ENCODE measurements around the gene ZNF473.

ZNF473 gene

DNA sequence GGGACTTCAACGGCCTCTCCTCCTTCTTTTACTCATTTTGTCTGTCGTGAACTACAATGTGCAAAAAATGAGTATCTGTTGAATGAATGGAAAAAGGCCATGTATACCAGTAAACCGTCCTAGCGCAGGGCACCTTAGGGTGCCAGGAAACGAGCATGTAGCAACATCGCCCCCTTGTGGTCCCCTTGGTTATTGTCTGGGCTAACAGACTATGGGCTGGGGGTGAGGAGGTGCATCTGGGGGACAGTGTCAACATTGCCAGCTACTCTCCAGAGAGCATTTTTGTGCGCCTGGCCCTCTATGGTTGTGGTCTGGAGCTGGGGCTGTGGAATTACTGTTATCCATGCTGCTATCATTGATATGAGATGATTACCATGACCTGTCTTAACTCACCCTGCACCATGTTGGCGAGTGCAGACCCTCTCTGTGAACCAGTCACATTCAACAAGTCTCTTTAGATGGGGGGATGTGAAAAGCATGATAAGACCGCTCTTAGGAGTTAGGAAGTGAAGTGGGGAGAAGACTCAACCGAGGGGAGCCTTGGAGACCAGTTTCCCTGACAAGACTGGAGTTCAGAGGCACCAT lies 42.1 kb upstream of the ZNF473 start:
- POLR2A ChIA-PET, result no interaction called here
- CTCF ChIA-PET, result interaction anchor here (1.0 to 4.3 kb wide), 8 partner anchors 9 to 267 kb away, joined by 3 to 29 read pairs (median 7); partner anchors contain the start of genes ATF5 and NUP62
- TF ChIP-seq, protein P1, sequence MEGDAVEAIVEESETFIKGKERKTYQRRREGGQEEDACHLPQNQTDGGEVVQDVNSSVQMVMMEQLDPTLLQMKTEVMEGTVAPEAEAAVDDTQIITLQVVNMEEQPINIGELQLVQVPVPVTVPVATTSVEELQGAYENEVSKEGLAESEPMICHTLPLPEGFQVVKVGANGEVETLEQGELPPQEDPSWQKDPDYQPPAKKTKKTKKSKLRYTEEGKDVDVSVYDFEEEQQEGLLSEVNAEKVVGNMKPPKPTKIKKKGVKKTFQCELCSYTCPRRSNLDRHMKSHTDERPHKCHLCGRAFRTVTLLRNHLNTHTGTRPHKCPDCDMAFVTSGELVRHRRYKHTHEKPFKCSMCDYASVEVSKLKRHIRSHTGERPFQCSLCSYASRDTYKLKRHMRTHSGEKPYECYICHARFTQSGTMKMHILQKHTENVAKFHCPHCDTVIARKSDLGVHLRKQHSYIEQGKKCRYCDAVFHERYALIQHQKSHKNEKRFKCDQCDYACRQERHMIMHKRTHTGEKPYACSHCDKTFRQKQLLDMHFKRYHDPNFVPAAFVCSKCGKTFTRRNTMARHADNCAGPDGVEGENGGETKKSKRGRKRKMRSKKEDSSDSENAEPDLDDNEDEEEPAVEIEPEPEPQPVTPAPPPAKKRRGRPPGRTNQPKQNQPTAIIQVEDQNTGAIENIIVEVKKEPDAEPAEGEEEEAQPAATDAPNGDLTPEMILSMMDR (IDR thresholded peaks at IDR 0.05; ENCODE audit: control extremely low read depth, extremely low read depth, low read depth, missing control alignments), result peak; percentile 84
- peak; percentile 80 for DNase-seq (ENCODE audit: extremely low spot score)

- POLR2A ChIA-PET, result no interaction called here
- CTCF ChIA-PET, result interaction anchor here (0.6 to 4.3 kb wide), 7 partner anchors 8 to 267 kb away, joined by 3 to 29 read pairs (median 5); no protein-coding TSS in a partner anchor
Observed at GRCh38 chr19:49984491-49984890, 41.3 kb upstream of the ZNF473 start.

DNA sequence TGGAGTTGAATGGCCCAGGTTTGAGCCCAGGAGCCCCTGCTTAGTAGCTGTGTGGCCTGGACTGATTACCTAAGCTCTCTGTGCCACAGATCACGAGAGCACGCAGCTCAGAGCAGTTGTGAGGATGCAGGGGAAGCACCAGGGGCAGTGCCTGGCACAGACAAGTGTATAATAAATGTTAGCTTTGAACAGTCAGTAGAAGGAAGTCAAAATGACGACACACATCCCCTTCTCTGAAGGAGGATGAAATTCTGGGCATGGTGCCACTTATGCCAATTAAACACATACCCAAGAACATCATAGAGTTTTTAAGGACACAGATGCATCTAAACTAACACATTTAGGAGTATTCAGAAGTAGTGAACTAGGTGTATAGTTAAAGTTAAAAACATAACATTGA lies 39.9 kb upstream of the ZNF473 start:
- TF ChIP-seq, protein P1 (IDR thresholded peaks at IDR 0.05; ENCODE audit: control extremely low read depth, extremely low read depth, low read depth, missing control alignments), result no peak
- POLR2A ChIA-PET, result no interaction called here
- CTCF ChIA-PET, result interaction anchor here (0.9 to 4.3 kb wide), 7 partner anchors 11 to 62 kb away, joined by 3 to 29 read pairs (median 5); no protein-coding TSS in a partner anchor
- no peak for DNase-seq (ENCODE audit: extremely low spot score)

More at GRCh38 chr19:49984491-49984890, 41.3 kb upstream of the ZNF473 start:
- no peak for DNase-seq (ENCODE audit: extremely low spot score)
- TF ChIP-seq, protein P1 (IDR thresholded peaks at IDR 0.05; ENCODE audit: control extremely low read depth, extremely low read depth, low read depth, missing control alignments), result no peak

DNA sequence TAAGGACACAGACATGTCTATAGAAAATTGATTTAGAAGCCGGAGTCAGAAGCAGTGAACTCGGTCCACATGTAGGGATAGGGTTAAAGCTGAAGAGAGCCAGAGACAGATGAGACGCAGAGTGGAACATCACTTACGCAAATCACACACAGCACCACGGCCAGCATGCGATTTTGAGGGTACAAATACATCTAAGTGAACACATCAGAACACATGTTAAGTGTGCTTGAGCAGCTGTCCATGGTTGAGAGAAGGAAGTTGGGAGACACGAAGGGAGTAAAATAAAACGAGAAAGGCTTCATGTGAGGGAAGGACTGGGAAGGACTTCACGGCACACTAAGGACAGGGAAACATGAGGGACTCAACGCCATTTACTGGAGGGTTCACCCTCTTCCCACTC lies 39.5 kb upstream of the ZNF473 start:
- ChIA-PET CTCF (interaction anchor here (0.9 to 4.3 kb wide), 6 partner anchors 11 to 61 kb away, joined by 3 to 29 read pairs (median 4); no protein-coding TSS in a partner anchor), POLR2A (no interaction called here)
- TF ChIP-seq, protein P1 (IDR thresholded peaks at IDR 0.05; ENCODE audit: control extremely low read depth, extremely low read depth, low read depth, missing control alignments), result no peak
- no peak for DNase-seq (ENCODE audit: extremely low spot score)

DNA sequence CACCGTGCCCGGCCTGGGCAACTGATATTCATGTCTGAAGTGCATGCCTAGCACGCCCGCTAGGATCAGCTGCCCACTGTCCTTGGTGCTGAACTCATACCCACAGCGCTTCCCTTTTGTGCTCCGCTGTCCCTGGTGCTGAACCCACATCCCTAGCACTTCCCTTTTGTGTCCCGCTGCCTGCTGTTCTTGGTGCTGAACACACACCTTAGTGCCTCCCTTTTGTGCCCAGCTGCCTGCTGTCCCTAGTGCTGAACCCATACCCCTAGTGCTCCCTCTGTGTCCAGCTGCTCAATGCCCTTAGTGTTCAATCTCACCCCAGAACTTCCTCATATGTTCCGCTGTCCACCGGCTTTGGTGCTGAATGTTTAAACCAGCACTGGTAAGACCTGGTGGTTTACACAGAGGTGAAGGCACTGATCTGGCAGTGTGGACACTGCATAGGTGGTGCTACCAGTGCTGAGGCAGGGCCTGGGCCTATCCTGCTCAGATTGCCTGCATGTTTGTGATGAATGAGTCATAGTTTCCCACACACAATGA lies 38.6 kb upstream of the ZNF473 start:
- ChIA-PET CTCF (interaction anchor here (1.1 kb wide), 1 partner anchor 36 kb away, joined by 3 read pairs; no protein-coding TSS in a partner anchor), POLR2A (no interaction called here)
- DNase-seq (ENCODE audit: extremely low spot score), result peak; percentile 82
- TF ChIP-seq, protein P1 (IDR thresholded peaks at IDR 0.05; ENCODE audit: control extremely low read depth, extremely low read depth, low read depth, missing control alignments), result no peak

DNA sequence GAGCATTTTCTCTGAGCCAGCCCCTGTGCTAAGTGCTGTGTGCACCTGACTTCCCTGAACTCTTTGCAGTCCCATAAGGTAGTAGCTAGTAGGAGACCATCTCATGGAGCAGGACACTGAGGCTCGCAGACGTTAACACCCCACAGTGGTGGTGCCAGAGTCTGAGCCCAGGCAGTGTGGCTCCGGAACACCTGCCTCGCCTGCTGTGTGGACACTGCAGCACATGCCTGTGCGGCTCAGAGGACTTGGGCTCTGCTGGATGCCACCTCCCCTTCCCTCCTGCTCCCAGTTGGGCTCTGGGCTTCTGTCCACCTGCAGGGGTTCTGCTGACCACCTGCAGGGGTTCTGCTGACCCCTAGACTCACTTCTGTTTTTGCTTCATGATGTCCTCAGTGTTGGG lies 37.8 kb upstream of the ZNF473 start:
- ChIA-PET POLR2A (no interaction called here), CTCF (no interaction called here)
- TF ChIP-seq, protein P1 (IDR thresholded peaks at IDR 0.05; ENCODE audit: control extremely low read depth, extremely low read depth, low read depth, missing control alignments), result no peak
- DNase-seq (ENCODE audit: extremely low spot score), result no peak

Measured in GM10248 (cell line).